Mononuclear cell (primary cell): ENCODE results near the gene JHY. TPM values are rescaled to one million over a fixed set of nuclear protein-coding genes. Genes with fewer than 3 reads are reported as not detected.

ENCODE experiments used
- H3K27me3 ChIP-seq: 2 replicates; pipeline ENCODE4 v1.6.0; 2011; ENCODE audit warnings: low read length, control low read depth; ENCODE audit not compliant: insufficient read depth
- H3K4me1 ChIP-seq: 2 replicates; pipeline ENCODE4 v1.5.1; 2011; ENCODE audit warnings: mild to moderate bottlenecking, low read length, control low read depth; ENCODE audit not compliant: insufficient read depth
- H3K4me3 ChIP-seq: 2 replicates; pipeline ENCODE4 v1.5.1; 2011; ENCODE audit warnings: mild to moderate bottlenecking, low read length, moderate library complexity
- H3K9me3 ChIP-seq: 2 replicates; pipeline ENCODE4 v1.5.1; 2011; ENCODE audit warnings: low read depth, mild to moderate bottlenecking, control low read depth, low read length
- total RNA-seq: library from RNA; depleted of rRNA; stranded (reverse); fragments of >200 nt; gene quantifications from one replicate; pipeline ENCODE4 v1.2.3, GENCODE V29; 2012

The JHY gene
- total RNA-seq = 2.3 TPM

GRCh38 chr11:122882189-122882856 lies at the start of gene JHY:
JHY (plus strand) TSS chr11:122882759; CDS start chr11:122885850, 3,091 bp downstream.
- H3K4me3 ChIP-seq = peak within 1 kb of the TSS; percentile 59
- H3K27me3 ChIP-seq = peaks cover 8% of the 10 kb centered on the region
- peaks cover 12% of the 10 kb centered on the region for H3K4me1 ChIP-seq
- H3K9me3 ChIP-seq = no peaks in the 10 kb centered on the region

- Histone ChIP-seq H3K27me3 (no peaks in the 10 kb centered on the region), H3K4me3 (no peak overlapping the region)
These were observed 48.6 kb upstream of the JHY start for GRCh38 chr11:122833846-122834464.

GRCh38 chr11:122836916-122837315 lies 45.6 kb upstream of the JHY start:
- Histone ChIP-seq H3K9me3 (no peaks in the 10 kb centered on the region), H3K4me1 (peaks cover 13% of the 10 kb centered on the region), H3K4me3 (no peak overlapping the region), H3K27me3 (no peaks in the 10 kb centered on the region)

More at GRCh38 chr11:122833846-122834464, 48.6 kb upstream of the JHY start:
- Histone ChIP-seq H3K9me3 (no peaks in the 10 kb centered on the region), H3K4me1 (peaks cover 13% of the 10 kb centered on the region)

GRCh38 chr11:122837528-122838346 lies 44.8 kb upstream of the JHY start:
- H3K4me1 ChIP-seq = peaks cover 13% of the 10 kb centered on the region
- no peaks in the 10 kb centered on the region for H3K27me3 ChIP-seq
- no peaks in the 10 kb centered on the region for H3K9me3 ChIP-seq
- no peak overlapping the region for H3K4me3 ChIP-seq

GRCh38 chr11:122843281-122844141 lies 39.0 kb upstream of the JHY start:
- H3K9me3 ChIP-seq = no peaks in the 10 kb centered on the region
- no peaks in the 10 kb centered on the region for H3K27me3 ChIP-seq
- no peak overlapping the region for H3K4me3 ChIP-seq
- peaks cover 30% of the 10 kb centered on the region for H3K4me1 ChIP-seq

GRCh38 chr11:122847466-122847865 lies 35.1 kb upstream of the JHY start:
- no peak overlapping the region for H3K4me3 ChIP-seq
- peaks cover 59% of the 10 kb centered on the region for H3K4me1 ChIP-seq
- no peaks in the 10 kb centered on the region for H3K9me3 ChIP-seq
- H3K27me3 ChIP-seq = no peaks in the 10 kb centered on the region

GRCh38 chr11:122848186-122848585 lies 34.4 kb upstream of the JHY start:
- Histone ChIP-seq H3K9me3 (no peaks in the 10 kb centered on the region), H3K27me3 (no peaks in the 10 kb centered on the region), H3K4me3 (no peak overlapping the region), H3K4me1 (peaks cover 61% of the 10 kb centered on the region)

GRCh38 chr11:122850076-122850631 lies 32.4 kb upstream of the JHY start:
- Histone ChIP-seq H3K27me3 (no peaks in the 10 kb centered on the region), H3K4me3 (no peak overlapping the region), H3K9me3 (no peaks in the 10 kb centered on the region), H3K4me1 (peaks cover 48% of the 10 kb centered on the region)

- H3K4me3 ChIP-seq = no peak overlapping the region
- peaks cover 52% of the 10 kb centered on the region for H3K4me1 ChIP-seq
- no peaks in the 10 kb centered on the region for H3K27me3 ChIP-seq
- no peaks in the 10 kb centered on the region for H3K9me3 ChIP-seq
These were observed 31.1 kb upstream of the JHY start for GRCh38 chr11:122851366-122851966.

GRCh38 chr11:122852074-122852795 lies 30.3 kb upstream of the JHY start:
- Histone ChIP-seq H3K4me1 (peaks cover 56% of the 10 kb centered on the region), H3K4me3 (no peak overlapping the region)

GRCh38 chr11:122852796-122853160 lies 29.8 kb upstream of the JHY start:
- no peak overlapping the region for H3K4me3 ChIP-seq
- no peaks in the 10 kb centered on the region for H3K27me3 ChIP-seq
- H3K4me1 ChIP-seq = peaks cover 56% of the 10 kb centered on the region
- H3K9me3 ChIP-seq = no peaks in the 10 kb centered on the region

More at GRCh38 chr11:122852074-122852795, 30.3 kb upstream of the JHY start:
- Histone ChIP-seq H3K9me3 (no peaks in the 10 kb centered on the region), H3K27me3 (no peaks in the 10 kb centered on the region)

- Histone ChIP-seq H3K27me3 (no peaks in the 10 kb centered on the region), H3K4me1 (peaks cover 54% of the 10 kb centered on the region), H3K4me3 (no peak overlapping the region), H3K9me3 (no peaks in the 10 kb centered on the region)
These were observed 29.3 kb upstream of the JHY start for GRCh38 chr11:122853261-122853660.

GRCh38 chr11:122853971-122854446 lies 28.6 kb upstream of the JHY start:
- Histone ChIP-seq H3K9me3 (no peaks in the 10 kb centered on the region), H3K27me3 (no peaks in the 10 kb centered on the region), H3K4me1 (peaks cover 54% of the 10 kb centered on the region), H3K4me3 (no peak overlapping the region)
